Measurements from ENCODE around the gene IFNA6. TPM values are rescaled to one million over a fixed set of nuclear protein-coding genes. Genes with fewer than 3 reads are reported as not detected.

IFNA6 gene
- total and polyA plus RNA-seq, 2 of the 8 experiments (the other 6 are each of a cell fraction or from before 2014, with no cell fraction given): not detected

DNA sequence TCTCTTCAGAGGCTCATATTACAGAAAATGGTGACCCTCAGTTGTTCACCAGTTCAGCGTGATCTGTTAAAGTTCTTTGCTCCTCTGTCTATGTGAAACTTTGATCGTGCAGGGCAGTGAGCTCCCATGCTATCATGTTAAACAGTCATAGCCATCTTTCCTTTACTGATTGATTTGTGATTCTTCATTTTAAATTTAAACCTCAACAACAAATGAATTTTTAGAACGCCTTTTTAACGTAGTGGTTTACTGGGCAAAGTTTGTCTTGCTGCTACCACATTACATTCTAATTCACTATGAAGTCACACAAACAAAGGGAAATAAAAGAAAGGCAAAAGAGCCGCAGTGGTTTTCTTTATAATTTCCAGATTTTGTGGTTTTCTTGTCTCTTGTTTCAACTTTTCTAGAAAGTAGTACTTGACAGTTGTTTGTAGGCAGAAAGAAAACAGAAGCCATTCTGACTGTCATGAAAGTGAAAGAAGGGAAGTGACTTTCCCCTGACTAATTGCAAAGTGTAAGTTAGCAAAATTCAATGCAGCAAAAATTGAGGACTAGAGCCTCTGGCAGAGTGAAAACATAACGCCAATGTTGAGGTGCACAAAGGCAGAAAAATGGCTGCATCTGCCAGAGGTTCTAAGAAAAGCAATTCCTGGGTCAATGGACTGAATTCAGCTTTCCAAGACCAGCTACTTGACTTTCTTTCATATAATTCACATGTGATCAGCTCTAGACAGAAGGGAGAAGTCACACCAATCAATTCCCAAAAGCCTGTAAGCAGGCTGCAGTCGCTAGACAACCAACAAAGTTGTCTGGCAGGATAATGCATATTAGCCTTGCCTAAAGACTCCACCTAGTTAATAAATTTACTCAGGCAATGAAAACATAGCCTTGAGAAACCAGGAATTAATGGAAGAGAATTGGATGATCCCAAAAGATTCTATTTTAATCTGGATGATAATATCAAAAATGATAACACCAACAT, 7.1 kb upstream of the IFNA6 start:
- FAIRE-seq (no peak), DNase-seq (ENCODE audit: low read depth in 1 of 2, low spot score in 2 of 2) (no peak)
- Histone ChIP-seq H3K4ac (replicated peaks; ENCODE audit: insufficient read length, low read depth, low read length) (no peak overlapping the region), H3K4me2 (ENCODE audit: insufficient read depth in 1 of 2, low read depth in 2 of 2, low read length in 2 of 2) (no peak overlapping the region; a peak in 1 of 4 replicates), H3K23ac (ENCODE audit: insufficient read length) (no peak overlapping the region), H4K8ac (ENCODE audit: extremely low read depth, insufficient read depth, low read length) (no peak overlapping the region), H4K20me1 (replicated peaks in 1 of 2; ENCODE audit: control insufficient read depth in 1 of 2, insufficient read depth in 2 of 2, low read length in 2 of 2) (no peaks in the 10 kb centered on the region), H3K27me3 (replicated peaks in 1 of 4; ENCODE audit: control insufficient read depth in 3 of 4, extremely low read depth in 1 of 4, insufficient read depth in 3 of 4, low read length in 3 of 4) (no peaks in the 10 kb centered on the region), H3K9me3 (ENCODE audit: insufficient read depth in 2 of 2, low read depth in 1 of 2, low read length in 1 of 2) (peaks cover 0 to 4% of the 10 kb centered on the region in 2 experiments; a peak in 1 of 4 replicates), H3K4me1 (replicated peaks in 1 of 4; ENCODE audit: control insufficient read depth in 3 of 4, insufficient read depth in 4 of 4, low read length in 3 of 4) (no peaks in the 10 kb centered on the region), H3K79me1 (ENCODE audit: low read depth, low read length) (no peaks in the 10 kb centered on the region), H2AFZ (ENCODE audit: low read length) (0 out of 2 replicates have a peak overlapping the region, but pooled peaks have one; percentile 50), H2AK5ac (ENCODE audit: low read depth, low read length) (no peak overlapping the region), H2BK20ac (ENCODE audit: low read length) (no peak overlapping the region), H3K27ac (ENCODE audit: low read depth, low read length) (no peak overlapping the region), H3K18ac (ENCODE audit: extremely low read depth, low read length) (no peak overlapping the region), H3K23me2 (ENCODE audit: low read depth, low read length) (no peaks in the 10 kb centered on the region; the same call in 1 of the 2 replicates), H2BK120ac (replicated peaks; ENCODE audit: low read depth, low read length) (no peak overlapping the region), H3K56ac (replicated peaks; ENCODE audit: insufficient read length, low read depth, low read length) (no peak overlapping the region), H3K9ac (replicated peaks in 1 of 4; ENCODE audit: extremely low read depth in 1 of 4, low read depth in 3 of 4, low read length in 3 of 4) (no peak overlapping the region), H4K91ac (replicated peaks; ENCODE audit: insufficient read length, low read length) (no peak overlapping the region), H2BK5ac (ENCODE audit: low read depth, low read length) (no peak overlapping the region), H3K4me3 (ENCODE audit: extremely low read depth in 1 of 4, insufficient read depth in 2 of 4, low read depth in 3 of 4, low read length in 4 of 4) (no peak overlapping the region), H2BK15ac (ENCODE audit: low read length) (no peak overlapping the region), H4K5ac (ENCODE audit: insufficient read length, low read depth, low read length) (no peak overlapping the region), H3K14ac (ENCODE audit: insufficient read length) (no peak overlapping the region), H2BK12ac (ENCODE audit: low read depth, low read length) (no peak overlapping the region), H3K79me2 (ENCODE audit: control insufficient read depth in 1 of 2, insufficient read depth in 2 of 2, low read length in 2 of 2) (no peaks in the 10 kb centered on the region), H3K36me3 (ENCODE audit: control insufficient read depth in 2 of 4, insufficient read depth in 4 of 4, low read length in 3 of 4) (no peaks in the 10 kb centered on the region)
- no peak for TF ChIP-seq CBX8 (IDR thresholded peaks at IDR 0.05; ENCODE audit: borderline replicate concordance, low read depth, low read length)
- ChIA-PET POLR2A (ENCODE audit: partially characterized antibody) (no interaction called here), CTCF (ENCODE audit: partially characterized antibody) (interaction anchor here (1.1 kb wide), 1 partner anchor 32 kb away, joined by 3 read pairs; no protein-coding TSS in a partner anchor)
- 88% methylated on average over 7 of the region's 7 CpGs; no CpG with 5 or more reads in 1 of the 2 experiments for WGBS, 2 experiments (ENCODE audit: extremely low coverage in 1 of 2, insufficient coverage in 1 of 2, insufficient read length in 1 of 2, insufficient replicate concordance in 2 of 2, low coverage in 1 of 2, low lambda C conversion rate in 2 of 2, missing lambda C conversion rate in 1 of 2)

Data from H1 (cell line).